ENCODE data around the gene GRIK4. TPM values are rescaled to one million over a fixed set of nuclear protein-coding genes. Genes with fewer than 3 reads are reported as not detected.

The GRIK4 gene
- total and polyA plus RNA-seq, 11 donors: 0.04 to 0.45 (median 0.12) TPM; not detected in 6

- Histone ChIP-seq H3K27ac (no peak overlapping the region), H3K36me3 (no peaks in the 10 kb centered on the region), H3K4me3 (no peak overlapping the region), H3K27me3 (peaks cover 0 to 10% (median 0%) of the 10 kb centered on the region in 9 donors), H3K9me3 (no peaks in the 10 kb centered on the region), H3K4me1 (no peaks in the 10 kb centered on the region)
- ATAC-seq: no peak
- intact Hi-C loops (cut with DNase I): no loop called here
- TF ChIP-seq, protein P1, sequence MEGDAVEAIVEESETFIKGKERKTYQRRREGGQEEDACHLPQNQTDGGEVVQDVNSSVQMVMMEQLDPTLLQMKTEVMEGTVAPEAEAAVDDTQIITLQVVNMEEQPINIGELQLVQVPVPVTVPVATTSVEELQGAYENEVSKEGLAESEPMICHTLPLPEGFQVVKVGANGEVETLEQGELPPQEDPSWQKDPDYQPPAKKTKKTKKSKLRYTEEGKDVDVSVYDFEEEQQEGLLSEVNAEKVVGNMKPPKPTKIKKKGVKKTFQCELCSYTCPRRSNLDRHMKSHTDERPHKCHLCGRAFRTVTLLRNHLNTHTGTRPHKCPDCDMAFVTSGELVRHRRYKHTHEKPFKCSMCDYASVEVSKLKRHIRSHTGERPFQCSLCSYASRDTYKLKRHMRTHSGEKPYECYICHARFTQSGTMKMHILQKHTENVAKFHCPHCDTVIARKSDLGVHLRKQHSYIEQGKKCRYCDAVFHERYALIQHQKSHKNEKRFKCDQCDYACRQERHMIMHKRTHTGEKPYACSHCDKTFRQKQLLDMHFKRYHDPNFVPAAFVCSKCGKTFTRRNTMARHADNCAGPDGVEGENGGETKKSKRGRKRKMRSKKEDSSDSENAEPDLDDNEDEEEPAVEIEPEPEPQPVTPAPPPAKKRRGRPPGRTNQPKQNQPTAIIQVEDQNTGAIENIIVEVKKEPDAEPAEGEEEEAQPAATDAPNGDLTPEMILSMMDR (IDR thresholded peaks at IDR 0.05): no peak
- no peak for TF ChIP-seq POLR2A (IDR thresholded peaks at IDR 0.05)
- no peak for DNase-seq
- WGBS, 4 donors: 73 to 86% (median 79%) methylated on average over 3 of the region's 3 CpGs
Measured at GRCh38 chr11:120839201-120839600, 327.7 kb downstream of the GRIK4 start.

GRCh38 chr11:120839846-120840402 is 328.4 kb downstream of the GRIK4 start:
- TF ChIP-seq POLR2A (IDR thresholded peaks at IDR 0.05): no peak
- no peak overlapping the region for H3K4me3 ChIP-seq
- WGBS, 4 donors: 70 to 74% (median 71%) methylated on average over 6 of the region's 6 CpGs
- no peaks in the 10 kb centered on the region for H3K9me3 ChIP-seq
- no peaks in the 10 kb centered on the region for H3K36me3 ChIP-seq
- no peak overlapping the region for H3K27ac ChIP-seq
- intact Hi-C loops (cut with DNase I): no loop called here
- peaks cover 0 to 7% (median 0%) of the 10 kb centered on the region in 9 donors for H3K27me3 ChIP-seq
- H3K4me1 ChIP-seq: no peaks in the 10 kb centered on the region
- DNase-seq (no peak), ATAC-seq (no peak)

DNA sequence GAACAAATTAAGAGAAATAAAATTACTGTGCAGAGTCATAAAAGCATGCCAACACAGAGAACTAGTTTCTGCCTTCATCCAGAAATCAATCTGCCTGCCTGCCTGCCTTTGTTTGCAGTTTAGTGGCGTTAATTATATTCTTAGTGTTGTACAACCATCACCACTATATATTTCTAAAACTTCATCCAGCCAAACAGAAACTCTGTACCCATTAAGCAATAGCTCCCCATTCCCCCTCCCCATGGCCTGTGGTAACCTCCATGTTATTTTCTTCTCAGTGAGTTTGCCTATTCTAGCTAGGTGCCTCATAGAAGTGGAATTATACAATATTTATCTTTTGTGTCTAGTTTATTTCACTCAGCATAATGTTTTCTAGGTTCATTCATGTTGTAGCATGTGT is 329.1 kb downstream of the GRIK4 start:
- WGBS, 4 donors: 81 to 94% (median 91%) methylated on average over 1 of the region's 1 CpG
- Histone ChIP-seq H3K27me3 (peaks cover 0 to 4% (median 0%) of the 10 kb centered on the region in 9 donors), H3K27ac (no peak overlapping the region), H3K4me1 (no peaks in the 10 kb centered on the region), H3K9me3 (no peaks in the 10 kb centered on the region), H3K4me3 (no peak overlapping the region), H3K36me3 (no peaks in the 10 kb centered on the region)
- ATAC-seq: no peak
- DNase-seq: no peak
- intact Hi-C loops (cut with DNase I): no loop called here
- TF ChIP-seq POLR2A (IDR thresholded peaks at IDR 0.05): no peak
- TF ChIP-seq, protein P1 (IDR thresholded peaks at IDR 0.05): no peak

DNA sequence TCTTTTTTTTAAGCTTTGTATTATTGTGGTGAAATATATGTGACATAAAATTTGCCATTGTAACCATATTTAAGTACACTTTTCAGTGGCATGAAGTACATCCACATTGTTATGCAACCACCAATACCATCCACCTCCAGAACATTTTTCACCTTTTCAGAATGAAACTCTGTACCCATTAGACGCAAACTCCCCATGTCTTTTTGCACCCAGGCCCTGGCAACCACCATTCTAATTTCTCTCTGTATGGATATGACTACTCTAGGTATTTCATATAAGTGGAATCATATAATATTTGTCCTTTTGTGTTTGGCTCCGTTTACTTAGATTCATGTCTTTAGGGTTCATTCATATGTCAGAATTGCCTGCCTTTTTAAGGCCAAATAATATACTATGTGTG is 329.5 kb downstream of the GRIK4 start:
- no peak overlapping the region for H3K4me3 ChIP-seq
- intact Hi-C loops (cut with DNase I): no loop called here
- H3K36me3 ChIP-seq: no peaks in the 10 kb centered on the region
- H3K4me1 ChIP-seq: no peaks in the 10 kb centered on the region
- H3K9me3 ChIP-seq: no peaks in the 10 kb centered on the region
- DNase-seq (no peak), ATAC-seq (no peak)
- no peak overlapping the region for H3K27ac ChIP-seq
- 48 to 76% (median 49%) methylated on average over 2 of the region's 2 CpGs for WGBS, 4 donors
- TF ChIP-seq, protein P1 (IDR thresholded peaks at IDR 0.05): no peak
- no peak for TF ChIP-seq POLR2A (IDR thresholded peaks at IDR 0.05)
- H3K27me3 ChIP-seq: peaks cover 0 to under 1% (median 0%) of the 10 kb centered on the region in 9 donors

DNA sequence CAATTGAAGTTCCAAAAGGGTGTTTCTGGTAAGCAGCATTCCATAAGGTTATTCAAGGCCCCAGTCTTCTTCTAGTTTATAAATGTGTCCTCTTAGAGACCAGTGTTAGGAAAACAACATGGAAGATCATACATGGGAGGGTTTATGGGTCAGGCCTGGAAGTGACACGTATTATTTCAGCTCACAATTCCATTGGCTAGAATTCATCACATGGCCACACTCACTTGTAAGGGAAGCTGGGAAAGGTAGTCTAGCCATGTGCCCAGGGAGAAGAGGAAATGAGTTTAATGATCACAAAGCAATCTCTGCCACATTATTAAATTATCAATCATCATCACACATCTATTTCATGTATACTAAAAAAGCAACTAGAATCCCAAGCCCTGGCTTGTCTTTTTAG is 330.6 kb downstream of the GRIK4 start:
- DNase-seq (no peak), ATAC-seq (no peak)
- H3K27ac ChIP-seq: no peak overlapping the region
- WGBS, 4 donors: 71 to 90% (median 80%) methylated on average over 1 of the region's 1 CpG
- no peak overlapping the region for H3K4me3 ChIP-seq
- H3K4me1 ChIP-seq: no peaks in the 10 kb centered on the region
- TF ChIP-seq, protein P1 (IDR thresholded peaks at IDR 0.05): no peak
- no peak for TF ChIP-seq POLR2A (IDR thresholded peaks at IDR 0.05)
- no peaks in the 10 kb centered on the region for H3K27me3 ChIP-seq
- H3K9me3 ChIP-seq: no peaks in the 10 kb centered on the region
- intact Hi-C loops (cut with DNase I): no loop called here
- no peaks in the 10 kb centered on the region for H3K36me3 ChIP-seq
